GM06990 (cell line): ENCODE data around the gene PDXP.

ENCODE experiments used
- DNase-seq: peaks from one replicate; pipeline ENCODE4 v3.0.0-alpha.2; 2011; ENCODE audit not compliant: insufficient read length; ENCODE audit errors: extremely low read depth
- H3K27me3 ChIP-seq: replicated peaks from 2 replicates; pipeline ENCODE4 v1.6.0; 2011; ENCODE audit warnings: low read length; ENCODE audit not compliant: control insufficient read depth, insufficient read depth
- H3K36me3 ChIP-seq: 2 replicates; pipeline ENCODE4 v1.5.1; 2011; ENCODE audit warnings: low read length; ENCODE audit not compliant: control insufficient read depth, insufficient read depth
- H3K4me3 ChIP-seq: replicated peaks from 2 replicates; pipeline ENCODE4 v1.5.1; 2011; ENCODE audit warnings: low read depth, mild to moderate bottlenecking, control low read depth, low read length
- TF ChIP-seq, protein P1 (sequence below): IDR thresholded peaks from 2 replicates; pipeline ENCODE4 v1.5.1; 2011; ENCODE audit warnings: low read length, control low read depth, mild to moderate bottlenecking, inconsistent platforms; ENCODE audit not compliant: insufficient read depth, poor library complexity, severe bottlenecking

Gene PDXP

DNA sequence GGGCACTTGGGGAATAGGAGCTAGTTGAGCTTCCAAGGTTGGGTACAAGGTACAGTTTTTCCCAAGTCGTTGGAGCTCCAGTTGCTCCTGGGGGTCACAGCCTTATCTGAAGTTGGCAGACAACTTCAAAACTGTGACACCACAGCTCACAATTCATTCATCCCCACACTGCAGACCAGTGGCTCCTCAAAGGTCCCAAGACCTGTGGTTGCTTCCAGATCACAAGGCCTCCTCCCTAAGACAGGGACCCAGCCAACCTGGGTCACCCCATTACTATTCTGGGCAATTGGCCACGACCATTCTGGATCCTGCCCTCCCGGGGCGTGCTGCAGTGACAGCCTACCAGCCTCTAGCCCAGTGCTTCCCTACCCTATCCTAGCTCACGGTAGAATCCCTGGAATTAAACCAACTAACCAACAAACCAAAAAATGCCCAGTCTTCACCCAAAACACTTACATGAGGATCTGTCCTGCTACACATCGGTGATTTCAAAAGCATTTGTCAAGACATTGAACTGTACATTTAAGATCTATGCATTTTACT lies 862 bp upstream of the PDXP start:
- peak overlapping the region; percentile 91 for H3K4me3 ChIP-seq
- no peak for DNase-seq
- no peaks in the 10 kb centered on the region for H3K27me3 ChIP-seq
- TF ChIP-seq, protein P1, sequence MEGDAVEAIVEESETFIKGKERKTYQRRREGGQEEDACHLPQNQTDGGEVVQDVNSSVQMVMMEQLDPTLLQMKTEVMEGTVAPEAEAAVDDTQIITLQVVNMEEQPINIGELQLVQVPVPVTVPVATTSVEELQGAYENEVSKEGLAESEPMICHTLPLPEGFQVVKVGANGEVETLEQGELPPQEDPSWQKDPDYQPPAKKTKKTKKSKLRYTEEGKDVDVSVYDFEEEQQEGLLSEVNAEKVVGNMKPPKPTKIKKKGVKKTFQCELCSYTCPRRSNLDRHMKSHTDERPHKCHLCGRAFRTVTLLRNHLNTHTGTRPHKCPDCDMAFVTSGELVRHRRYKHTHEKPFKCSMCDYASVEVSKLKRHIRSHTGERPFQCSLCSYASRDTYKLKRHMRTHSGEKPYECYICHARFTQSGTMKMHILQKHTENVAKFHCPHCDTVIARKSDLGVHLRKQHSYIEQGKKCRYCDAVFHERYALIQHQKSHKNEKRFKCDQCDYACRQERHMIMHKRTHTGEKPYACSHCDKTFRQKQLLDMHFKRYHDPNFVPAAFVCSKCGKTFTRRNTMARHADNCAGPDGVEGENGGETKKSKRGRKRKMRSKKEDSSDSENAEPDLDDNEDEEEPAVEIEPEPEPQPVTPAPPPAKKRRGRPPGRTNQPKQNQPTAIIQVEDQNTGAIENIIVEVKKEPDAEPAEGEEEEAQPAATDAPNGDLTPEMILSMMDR = no peak
- peaks cover 8% of the 10 kb centered on the region for H3K36me3 ChIP-seq

DNA sequence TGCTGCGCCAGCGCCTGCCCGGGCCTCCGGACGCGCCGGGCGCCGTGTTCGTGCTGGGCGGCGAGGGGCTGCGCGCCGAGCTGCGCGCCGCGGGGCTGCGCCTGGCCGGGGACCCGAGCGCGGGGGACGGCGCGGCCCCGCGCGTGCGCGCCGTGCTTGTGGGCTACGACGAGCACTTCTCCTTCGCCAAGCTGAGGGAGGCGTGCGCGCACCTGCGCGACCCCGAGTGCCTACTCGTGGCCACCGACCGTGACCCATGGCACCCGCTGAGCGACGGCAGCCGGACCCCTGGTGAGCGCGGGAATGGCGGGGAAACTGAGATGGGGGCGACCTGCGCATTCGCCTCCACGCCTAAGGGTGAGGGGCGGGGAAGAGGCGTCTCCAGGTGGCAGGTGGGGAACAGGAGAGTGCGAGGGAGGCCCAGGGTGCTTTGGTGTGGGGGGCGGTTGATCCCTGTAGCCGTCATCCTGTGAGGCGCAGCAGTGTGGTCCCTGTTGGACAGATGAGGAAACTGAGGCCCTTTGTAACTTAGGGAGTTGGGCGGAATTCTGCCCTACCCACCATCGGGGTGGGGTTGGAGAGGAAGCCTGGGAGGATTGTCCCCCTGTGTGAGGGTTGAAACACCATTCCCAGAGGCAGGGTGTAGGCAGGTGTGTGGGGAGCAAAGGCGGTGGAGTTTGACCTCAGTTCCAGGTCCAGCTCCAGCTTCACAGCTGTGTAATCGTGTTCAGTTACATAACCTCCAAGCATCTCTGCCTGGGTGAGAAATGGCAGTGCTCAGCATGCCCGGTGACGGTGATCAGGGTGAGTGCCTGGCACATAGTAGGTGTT lies 758 bp downstream of the PDXP start:
- H3K27me3 ChIP-seq = no peaks in the 10 kb centered on the region
- peak; percentile 64 for DNase-seq
- peaks cover 2% of the 10 kb centered on the region for H3K36me3 ChIP-seq
- H3K4me3 ChIP-seq = peak overlapping the region; percentile 91
- TF ChIP-seq, protein P1 = no peak

DNA sequence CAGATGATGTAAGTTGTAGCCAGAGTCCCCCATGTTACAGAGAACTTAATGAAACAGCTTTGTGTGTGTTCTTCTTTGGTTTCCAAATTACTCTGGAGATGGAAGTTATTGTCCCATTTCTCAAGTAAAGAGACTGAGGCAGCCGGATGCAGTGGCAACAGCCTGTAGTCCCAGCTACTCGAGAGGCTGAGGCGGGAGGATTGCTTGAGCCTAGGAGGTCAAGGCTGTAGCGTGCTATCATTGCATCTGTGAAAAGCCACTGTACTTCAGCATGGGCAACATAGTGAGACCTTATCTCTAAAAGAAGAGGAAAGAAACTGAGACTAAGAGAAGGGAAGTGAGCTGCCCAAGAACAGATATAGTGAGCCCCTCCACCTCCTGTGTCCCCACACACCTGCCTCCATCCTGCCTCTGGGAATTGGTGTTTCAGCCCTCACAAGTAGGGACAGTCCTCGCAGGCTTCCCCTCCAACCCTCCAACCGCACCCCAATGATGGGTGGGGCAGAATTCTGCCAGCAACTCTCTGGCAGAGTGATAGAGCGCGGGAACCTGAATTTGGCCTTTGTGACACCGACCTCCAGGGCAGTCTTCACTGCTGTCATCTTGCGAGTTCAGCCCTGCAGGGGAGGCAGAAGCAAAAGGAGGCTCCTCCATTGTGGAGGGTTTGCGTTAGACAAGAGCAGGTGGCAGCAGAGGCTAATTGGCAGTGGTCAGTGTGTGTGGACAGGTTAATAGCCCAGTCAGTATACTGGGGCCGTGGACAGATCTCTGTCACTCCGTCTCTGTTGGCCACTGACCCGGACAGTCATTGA lies 1.6 kb downstream of the PDXP start:
- DNase-seq = no peak
- H3K36me3 ChIP-seq = peaks cover 2% of the 10 kb centered on the region

DNA sequence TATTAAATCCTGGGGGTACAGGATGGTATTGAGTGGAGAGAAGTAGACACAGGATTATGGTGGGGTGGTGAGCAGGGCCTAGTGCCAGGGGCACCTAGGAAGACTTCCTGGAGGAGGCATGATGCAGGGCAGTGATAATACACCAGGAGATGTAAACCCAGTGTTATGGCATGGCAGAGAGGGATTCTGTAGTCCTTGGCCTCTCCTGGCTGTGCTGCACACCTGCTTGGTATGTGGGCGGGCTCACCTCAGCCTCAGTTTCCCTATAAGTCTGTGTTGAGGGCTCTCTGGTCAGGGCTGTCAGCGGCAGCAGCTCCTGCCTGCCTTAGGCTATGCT lies 2.2 kb downstream of the PDXP start:
- TF ChIP-seq, protein P1 = no peak
- peaks cover 4% of the 10 kb centered on the region for H3K36me3 ChIP-seq
- DNase-seq = no peak
- no peaks in the 10 kb centered on the region for H3K27me3 ChIP-seq
- H3K4me3 ChIP-seq = peak overlapping the region; percentile 91

More for the DNA sequence above, 1.6 kb downstream of the PDXP start:
- TF ChIP-seq, protein P1 = no peak
- no peaks in the 10 kb centered on the region for H3K27me3 ChIP-seq
- peak overlapping the region; percentile 91 for H3K4me3 ChIP-seq

DNA sequence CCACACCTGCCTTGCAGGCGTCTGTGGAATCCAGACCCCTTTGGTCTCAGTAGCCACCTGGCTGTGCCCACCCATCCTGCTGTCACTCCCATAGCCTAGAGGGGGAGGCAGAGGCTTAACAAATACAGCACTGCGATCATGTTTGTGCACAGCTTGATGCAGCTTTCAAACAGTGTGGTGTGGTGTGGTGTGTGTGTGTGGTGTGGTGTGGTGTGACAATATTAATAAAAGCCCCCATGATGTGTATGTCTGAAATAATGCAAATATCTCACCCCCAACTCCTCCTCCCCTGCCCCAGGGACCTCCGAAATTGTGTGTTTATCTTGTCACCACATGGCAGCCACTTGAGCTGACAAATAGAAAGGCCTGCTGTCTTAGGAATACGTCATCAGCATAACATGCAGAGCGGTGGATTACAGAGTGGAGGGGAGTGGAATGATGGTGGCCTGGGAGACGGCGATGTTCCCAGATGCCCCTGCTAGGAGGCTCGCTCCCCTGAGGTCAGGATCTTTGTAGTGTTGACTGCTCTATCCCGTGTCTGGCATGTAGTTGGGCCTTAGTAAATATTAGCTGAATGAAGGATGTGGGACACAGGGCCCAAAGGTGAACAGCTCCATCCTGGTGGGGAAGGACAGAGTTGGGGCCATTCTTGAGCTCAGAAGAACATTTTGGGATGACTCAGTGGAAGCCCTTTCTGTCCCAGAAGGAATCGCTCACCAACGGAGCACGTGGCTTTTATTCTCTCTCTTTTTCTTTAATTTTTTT lies 2.8 kb downstream of the PDXP start:
- TF ChIP-seq, protein P1 = peak; percentile 45
- Histone ChIP-seq H3K36me3 (peaks cover 10% of the 10 kb centered on the region), H3K4me3 (peak overlapping the region; percentile 91), H3K27me3 (no peaks in the 10 kb centered on the region)
- DNase-seq = no peak
